ENCODE measurements around the gene B3GNT3. TPM values are rescaled to one million over a fixed set of nuclear protein-coding genes. Genes with fewer than 3 reads are reported as not detected.

Gene B3GNT3, protein sequence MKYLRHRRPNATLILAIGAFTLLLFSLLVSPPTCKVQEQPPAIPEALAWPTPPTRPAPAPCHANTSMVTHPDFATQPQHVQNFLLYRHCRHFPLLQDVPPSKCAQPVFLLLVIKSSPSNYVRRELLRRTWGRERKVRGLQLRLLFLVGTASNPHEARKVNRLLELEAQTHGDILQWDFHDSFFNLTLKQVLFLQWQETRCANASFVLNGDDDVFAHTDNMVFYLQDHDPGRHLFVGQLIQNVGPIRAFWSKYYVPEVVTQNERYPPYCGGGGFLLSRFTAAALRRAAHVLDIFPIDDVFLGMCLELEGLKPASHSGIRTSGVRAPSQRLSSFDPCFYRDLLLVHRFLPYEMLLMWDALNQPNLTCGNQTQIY
- not detected in 2 replicates for total RNA-seq (2014; rRNA removed)
- polyA plus RNA-seq (2012) = not detected

DNA sequence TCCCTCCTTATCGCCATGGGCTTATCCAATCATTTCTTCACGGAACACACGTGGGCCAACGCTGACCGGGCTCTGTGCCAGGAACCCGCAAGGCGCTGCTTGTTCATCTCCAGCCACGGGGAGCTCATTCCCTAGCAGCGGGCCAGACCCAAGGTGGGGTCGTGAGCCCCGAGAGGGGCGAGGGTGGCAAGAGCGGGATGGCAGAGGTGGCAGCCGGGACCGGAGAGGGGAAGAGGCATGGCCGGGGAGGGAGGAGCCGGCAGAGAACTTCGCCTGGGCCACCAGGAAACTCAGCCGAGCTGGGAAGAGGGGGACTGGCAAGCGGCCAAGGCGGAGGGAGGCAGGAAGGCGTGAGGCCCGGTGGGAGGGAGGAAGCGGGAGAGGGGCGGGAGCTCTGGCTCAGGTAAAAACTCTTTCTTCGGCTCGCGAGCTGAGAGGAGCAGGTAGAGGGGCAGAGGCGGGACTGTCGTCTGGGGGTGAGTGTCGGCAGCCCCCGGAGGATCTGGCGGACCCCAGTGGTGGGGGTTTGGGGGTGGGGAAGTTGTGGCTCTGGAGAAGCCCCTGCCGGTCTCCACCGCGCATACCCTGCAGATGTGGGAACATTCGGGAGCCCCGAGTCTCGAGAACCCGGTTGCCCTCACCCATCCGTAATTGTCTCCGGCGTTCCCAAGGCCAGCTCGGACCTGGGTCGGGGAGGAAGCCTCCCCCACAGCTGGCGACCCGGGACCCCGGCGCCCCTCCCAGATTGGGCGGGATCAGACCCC, at the start of gene B3GNT3:
B3GNT3 (plus strand) TSS at position 408 of the 764 bp plus-strand sequence. CDS start 12,670 bp downstream, outside the sequence.
- no peak for DNase-seq (ENCODE audit: low read depth)

DNA sequence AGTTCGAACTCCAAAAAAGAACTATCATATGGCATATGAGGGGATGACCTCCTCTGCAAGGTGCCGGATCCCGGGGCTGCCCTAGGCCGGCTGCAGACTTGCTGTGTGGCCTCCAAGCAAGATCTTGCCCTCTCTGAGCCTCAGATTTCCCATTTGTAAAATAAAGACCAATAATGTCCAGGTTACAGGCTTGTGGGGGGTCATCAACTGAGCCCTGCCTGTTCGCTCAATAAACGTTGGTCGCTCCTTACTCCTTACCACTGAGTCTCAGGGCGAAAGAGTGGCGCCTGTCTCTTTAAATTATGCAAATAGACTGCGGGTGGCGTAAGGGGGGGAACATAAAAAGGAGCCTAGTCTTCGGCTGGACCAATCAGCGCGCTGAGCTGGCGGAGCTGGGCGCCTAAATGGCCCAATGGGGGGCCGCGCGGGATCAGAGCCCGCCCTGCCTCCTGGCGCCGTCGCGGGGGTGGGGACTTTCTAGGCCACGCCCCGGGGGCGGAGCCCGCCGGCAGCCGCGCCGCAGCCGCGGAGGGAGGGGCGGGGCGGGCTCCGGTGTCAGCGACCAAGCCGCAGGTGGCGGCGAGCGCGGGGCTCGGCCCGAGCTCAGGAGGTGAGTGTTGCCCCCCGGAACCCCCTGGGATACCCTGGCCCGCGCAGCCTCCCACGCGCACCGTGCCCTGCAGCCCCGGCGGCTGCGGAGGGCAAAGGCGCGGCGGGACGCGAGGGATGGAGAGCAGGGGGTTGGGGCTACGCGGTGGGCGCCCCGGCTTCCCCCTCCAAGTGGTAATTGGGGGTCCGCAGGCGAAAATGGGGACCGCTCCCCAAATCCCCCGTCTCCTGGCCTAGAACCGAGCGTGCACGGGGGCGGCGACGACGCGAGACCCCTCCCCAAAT, 47.5 kb upstream of the B3GNT3 start:
- DNase-seq (ENCODE audit: low read depth) = peak; percentile 70

DNA sequence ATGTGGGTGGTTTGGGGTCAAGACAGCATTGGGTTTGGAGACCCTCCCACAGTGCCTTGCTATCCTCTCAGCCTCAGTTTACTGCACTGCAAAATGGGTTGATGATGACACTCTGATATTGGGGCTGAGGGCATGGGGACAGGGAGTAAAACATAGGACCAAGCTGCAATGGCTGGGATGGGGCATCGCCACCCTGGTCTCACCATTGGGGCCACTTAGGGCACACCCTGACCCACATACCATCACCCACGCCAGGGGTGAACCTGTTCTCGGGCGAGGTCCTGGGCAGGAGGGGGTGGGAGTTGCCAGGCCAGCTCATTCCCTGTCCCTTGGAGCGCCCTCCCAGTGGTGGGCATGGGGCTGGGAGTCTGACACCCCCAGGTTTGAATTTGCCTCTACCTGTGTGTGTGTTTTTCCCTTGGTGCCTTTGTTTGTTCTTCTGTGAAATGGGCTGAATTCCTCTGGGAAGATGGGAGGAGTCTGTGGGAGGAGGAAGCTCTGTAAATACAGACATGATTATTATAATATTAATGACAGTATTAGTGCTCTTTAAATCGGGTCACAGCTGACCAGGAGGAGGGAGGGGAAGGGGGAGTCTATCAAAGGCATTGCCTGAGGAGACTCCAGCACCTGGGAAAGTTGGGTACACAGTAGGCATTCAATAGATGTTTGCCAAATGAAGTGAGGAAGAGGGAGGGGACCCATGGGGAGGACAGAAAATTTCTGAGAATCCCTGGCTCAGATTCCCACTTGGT, 45.9 kb upstream of the B3GNT3 start:
- DNase-seq (ENCODE audit: low read depth) = no peak

DNA sequence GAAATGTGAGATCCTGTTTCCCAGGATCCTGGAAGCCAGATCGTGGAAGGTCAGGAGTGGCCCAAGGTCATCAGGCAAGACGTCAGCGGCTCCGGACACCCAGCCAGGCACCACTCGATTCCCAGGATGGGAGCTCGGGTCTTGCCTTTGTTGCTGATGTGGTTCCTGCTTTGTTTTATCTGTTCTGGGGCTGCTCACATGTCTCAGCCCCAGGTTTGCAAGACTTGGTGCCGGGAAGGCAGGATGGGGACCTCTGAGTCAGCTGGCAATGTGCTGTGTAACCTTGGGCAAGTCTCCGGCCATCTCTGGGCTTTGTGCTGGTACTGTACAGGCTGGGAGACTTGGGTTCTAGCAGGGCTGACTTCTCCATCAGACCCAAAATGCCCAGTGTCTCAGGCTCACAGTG, 45.0 kb upstream of the B3GNT3 start:
- no peak for DNase-seq (ENCODE audit: low read depth)

DNA sequence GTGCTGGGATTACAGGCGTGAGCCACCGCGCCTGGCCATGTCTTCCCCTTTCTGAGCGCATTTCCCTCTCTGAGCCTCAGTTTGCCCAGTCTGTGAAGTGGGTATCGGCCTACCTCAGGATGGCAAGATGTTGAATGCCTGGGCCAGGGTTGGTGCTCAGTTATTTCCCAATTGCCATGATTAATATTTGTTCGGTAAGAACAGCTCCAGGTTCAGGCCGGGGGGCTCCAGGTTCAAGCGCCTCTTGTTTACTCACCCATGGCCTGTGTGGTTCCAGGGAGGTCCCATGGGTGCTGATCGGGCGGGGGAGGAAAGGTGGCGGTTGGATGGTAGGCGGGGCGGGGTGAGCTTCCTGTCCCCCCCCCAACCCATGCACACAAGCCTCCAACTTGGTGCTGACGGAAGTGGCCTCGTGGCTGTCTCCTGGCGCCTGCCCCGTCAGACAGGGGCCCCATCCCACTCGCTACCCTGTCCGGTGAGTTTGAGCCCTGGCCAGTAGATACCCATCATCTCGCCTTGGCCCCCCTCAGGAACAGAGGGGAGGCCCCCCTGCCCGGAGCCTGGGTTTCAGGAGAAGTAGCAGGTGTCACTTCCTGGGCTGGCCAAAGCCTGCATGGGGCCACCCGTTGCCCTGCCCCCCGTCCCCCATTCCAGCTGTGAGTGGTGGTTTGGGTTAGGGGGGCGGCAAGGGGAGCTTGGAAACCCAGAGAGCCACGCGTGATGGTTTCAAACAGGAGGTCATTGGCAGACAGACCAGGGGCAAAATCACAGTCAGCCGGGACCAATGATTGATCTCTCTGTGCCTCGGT, 43.6 kb upstream of the B3GNT3 start, which contains the start of gene FCHO1:
FCHO1 (plus strand) TSS at position 375 of the 809 bp plus-strand sequence. CDS start 3,688 bp downstream, outside the sequence.
- no peak for DNase-seq (ENCODE audit: low read depth)

DNA sequence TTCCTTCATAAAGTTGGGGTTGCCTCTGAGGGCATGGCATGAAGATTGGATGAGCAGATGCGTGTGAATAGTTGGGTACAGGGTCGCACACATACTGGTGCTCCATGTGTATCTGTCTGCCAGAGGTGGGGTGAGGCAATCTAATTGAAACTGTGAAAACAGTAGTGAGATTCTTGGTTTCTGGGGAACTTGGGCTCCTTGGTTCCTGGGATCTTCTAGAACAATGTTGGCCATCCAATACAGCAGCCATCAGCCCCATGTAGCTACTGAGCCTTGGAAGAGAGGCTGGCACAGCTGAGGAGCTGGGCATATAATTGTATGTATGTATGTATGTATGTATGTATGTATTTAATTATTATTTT, 43.0 kb upstream of the B3GNT3 start:
- no peak for DNase-seq (ENCODE audit: low read depth)

DNA sequence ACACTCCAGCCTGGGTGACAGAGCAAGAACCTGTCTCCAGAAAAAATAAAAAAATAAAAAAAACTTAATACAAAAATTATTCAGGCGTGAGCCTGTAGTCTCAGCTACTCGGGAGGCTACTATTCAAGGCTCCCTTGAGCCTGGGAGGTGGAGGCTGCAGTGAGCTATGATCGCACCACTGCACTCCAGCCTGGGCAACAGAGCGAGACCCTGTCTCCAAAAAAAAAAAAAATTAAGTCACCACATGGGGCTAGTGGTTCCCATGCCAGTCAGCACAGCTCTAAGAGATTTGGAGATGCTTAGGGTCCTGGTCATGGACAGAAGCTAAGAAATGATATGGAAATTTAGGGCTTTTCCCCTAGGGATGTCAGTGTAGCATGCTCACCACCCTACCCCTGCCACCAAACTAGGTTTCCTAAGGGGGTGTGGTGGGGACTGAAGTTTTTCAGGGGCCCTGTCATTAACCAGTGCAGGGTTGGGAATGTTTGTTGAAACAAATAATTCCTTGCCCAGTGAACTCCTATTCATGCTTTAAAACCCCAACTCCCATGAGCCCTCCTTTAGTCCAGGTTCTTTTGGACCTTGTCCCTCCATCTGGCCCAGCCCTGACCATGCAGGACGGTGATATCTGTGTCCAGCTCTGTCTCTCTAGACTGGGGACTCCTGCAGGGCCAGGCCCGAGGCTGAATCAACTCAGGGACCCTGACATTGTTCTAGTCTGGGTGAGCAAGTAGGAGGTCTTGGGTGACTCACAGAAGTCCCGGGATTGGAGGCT, 41.9 kb upstream of the B3GNT3 start:
- no peak for DNase-seq (ENCODE audit: low read depth)

DNA sequence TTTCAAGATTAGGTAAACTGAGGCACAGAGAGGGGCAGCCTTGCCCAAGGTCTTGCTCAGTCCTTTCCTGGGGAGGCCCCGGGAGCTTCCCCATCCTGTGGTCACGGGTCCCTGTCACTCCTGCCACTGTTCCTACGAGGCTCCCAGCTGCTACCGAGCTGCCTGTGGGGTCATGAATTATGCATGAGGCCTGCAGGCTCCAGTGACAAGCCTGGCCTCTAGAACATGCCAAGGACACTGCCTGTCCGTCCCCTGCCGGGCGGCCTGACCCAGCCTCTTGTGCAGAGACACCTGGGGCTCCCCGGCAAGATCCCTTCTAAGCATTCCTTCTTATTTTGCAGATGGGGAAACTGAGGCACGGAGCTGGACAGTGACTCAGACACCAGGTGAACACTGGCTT, 41.0 kb upstream of the B3GNT3 start:
- no peak for DNase-seq (ENCODE audit: low read depth)

DNA sequence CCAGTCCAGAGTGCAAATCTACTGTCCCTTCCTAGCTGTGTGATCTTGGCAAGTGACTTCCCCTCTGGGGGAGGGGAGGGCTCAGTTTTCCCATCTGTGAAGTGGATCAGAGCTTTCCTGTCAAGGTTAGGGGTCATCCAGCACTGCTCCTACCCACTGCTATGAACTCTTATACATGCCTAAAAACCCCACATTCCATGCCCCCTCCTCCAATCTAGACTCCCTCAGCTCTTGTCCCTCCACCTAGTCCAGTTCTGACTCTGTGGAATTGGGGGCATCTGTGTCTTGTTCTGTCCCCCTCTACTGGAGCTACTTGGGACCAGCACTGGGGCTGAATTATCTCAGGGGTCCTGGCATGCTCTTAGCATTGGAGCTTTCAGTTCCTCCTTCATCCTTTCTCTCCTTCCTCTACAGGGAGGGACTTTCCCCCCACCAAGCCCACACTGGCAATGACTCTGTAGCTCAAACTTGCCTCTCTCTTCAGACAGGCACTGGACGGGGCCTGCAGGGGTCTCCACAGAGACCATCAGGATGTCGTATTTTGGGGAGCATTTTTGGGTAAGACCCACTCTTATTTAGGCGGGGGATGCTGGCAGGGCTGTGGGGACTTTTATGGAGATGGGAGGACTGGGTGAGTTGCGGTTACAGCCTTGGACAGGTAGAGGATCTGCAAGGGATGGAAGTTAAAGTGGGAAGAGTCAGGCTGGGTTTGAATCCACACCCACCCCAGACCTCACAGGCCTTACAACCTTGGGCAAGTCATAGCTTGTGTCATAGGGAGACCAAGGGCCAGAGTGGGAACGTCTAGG, 40.1 kb upstream of the B3GNT3 start:
- DNase-seq (ENCODE audit: low read depth) = no peak

DNA sequence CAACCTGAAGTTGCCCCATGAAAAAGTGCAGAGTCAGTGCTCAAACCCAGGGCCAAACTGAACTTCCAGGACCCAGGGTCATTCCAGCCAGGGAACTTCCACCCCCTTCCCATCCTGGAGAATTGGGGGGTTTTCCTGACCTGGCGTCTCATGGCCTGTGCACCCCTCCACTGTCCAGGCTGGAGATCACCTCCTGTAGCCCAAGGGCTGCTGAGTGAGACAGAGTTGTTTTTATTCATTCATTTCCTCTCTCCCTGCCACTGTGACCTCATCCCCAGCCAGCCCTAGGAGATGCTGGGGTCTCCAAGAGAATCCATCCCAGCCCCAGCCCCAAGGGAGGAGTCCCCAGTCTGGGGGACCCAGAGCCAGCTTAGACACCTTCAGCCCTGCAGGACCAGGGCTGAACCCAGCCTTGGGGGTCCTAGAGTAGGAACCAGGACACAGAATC, 39.5 kb upstream of the B3GNT3 start:
- DNase-seq (ENCODE audit: low read depth) = no peak

DNA sequence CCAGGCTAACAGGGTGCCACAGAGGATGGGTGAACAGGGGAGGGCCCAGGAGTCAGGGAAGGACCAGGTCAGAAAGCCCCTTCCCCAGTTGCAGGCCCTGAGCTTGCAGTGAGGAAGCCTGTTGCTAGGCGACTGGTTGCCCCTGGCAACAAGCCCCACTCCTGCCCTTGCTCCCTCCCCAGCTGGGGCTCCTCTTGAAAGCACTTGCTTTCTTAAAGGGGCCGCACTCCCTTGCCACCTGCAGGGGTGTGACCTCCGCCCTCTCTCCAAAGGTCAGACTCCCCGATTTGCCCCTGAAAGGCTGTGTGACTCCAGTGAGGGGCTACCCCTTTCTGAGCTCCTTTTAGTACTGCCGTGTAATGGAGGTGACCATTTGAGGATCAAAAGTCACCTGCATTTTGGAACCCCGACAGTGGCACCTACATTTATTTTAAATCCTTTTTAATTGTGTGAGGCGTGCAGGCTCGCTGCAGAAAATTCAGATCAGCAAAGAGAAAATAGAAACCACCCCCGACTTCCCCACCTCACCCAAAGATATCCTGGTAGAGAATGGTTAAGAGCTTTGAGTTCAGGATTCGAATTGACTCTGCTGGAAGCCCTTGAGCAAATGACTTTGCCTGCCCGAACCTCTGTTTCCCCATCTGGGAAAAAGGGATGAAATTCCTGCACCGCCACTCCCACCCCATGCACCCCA, 38.8 kb upstream of the B3GNT3 start:
- peak; percentile 17 for DNase-seq (ENCODE audit: low read depth)

DNA sequence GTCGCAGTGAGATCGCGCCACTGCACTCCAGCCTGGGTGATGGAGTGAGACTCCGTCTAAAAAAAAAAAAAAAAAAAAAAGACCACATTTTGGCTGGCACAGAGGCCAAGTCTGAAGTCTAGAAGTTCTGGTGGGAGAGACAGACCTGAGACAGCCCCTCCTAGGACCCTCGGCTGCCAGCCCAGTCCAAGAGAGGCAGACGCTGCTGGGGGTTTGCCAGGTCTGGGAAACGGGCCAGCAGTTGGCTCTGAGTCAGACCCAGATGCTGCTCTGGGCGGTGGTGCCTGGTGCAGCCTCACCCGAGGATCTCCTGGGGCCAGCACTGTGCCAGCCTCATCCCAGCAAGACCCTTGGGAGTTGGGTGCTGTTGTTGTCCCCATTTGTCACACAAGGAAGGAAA, 37.8 kb upstream of the B3GNT3 start:
- peak; percentile 33 for DNase-seq (ENCODE audit: low read depth)

DNA sequence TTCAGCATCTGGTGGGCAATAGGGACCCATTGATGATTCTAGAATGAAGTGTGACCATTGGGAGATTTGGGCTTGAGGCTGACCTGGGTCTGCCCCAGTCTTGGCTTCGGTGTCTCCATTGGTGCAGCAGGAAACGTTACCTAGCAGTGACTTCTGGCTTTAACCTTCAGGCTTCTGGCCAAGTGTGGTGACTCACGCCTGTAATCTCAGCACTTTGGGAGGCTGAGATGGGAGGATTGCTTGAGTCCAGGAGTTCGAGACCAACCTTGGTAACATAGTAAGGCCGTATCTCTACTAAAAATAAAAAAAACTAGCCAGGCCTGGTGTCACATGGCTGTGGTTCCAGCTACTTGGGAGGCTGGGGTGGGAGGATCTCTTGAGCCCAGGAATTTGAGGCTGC, 36.4 kb upstream of the B3GNT3 start:
- no peak for DNase-seq (ENCODE audit: low read depth)

DNA sequence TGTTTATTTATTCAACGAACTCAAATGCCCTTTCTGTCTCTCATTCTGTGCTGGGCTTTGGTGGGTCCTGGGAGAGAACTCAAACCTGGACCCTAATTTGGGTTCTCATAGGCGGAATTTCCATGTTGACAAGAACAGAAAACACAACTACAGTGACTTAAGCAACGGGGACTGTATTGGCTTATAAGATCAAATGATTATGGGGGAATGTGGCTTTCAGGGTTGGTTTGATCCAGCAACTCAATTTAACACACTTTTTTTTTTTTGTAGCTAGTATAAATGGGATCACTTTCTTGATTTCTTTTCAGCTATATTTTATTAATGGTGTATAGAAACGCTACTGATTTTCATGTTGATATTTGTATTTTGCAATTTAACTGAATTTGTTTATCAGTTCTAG, 33.8 kb upstream of the B3GNT3 start:
- no peak for DNase-seq (ENCODE audit: low read depth)

DNA sequence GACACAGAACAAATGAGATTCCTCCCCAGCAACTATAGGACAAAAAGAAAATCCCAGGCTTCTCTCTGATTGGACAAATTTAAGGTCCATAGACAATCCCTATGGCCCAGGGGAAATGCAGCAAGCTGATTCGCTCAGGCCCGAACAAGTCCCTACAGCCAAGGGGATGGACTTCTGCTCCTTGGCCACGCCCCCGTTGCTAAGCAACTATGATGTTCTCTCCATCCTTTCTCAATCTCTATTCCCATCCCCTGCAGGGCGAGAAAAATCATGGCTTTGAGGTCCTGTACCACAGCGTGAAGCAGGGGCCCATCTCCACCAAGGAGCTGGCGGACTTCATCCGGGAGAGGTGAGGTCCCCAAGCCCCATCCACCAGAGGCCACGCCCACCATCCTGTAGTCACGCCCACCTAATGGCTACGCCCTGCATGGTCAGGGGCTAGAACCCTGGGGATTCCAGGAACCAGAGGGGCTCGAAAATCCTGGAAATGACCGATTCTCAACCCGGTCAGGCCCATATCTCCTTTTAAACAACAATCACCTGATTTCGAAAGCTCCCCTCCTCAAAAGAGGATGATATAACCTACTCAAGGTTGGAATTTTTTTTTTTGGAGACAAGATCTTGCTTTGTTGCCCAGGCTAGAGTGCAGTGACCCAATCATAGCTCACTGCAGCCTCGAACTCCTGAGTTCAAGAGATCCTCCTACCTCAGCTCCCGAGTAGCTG, 32.3 kb upstream of the B3GNT3 start:
- peak; percentile 56 for DNase-seq (ENCODE audit: low read depth)

DNA sequence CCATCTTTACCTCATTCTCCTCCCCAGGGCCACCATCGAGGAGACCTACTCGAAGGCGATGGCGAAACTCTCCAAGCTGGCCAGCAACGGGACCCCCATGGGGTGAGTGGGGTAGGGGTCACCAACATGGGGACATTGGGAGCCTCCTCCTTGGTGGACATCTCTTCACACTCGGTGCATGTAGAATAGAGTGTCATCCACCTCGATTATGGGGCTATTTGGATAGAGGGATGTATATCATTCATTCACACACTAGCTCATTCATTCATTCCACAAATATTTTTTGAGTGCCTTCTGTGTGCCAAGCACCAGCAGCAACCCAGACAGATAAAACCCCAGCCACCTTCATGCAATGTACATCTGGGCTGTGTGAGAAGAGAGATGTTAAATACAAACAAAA, 30.6 kb upstream of the B3GNT3 start:
- no peak for DNase-seq (ENCODE audit: low read depth)

DNA sequence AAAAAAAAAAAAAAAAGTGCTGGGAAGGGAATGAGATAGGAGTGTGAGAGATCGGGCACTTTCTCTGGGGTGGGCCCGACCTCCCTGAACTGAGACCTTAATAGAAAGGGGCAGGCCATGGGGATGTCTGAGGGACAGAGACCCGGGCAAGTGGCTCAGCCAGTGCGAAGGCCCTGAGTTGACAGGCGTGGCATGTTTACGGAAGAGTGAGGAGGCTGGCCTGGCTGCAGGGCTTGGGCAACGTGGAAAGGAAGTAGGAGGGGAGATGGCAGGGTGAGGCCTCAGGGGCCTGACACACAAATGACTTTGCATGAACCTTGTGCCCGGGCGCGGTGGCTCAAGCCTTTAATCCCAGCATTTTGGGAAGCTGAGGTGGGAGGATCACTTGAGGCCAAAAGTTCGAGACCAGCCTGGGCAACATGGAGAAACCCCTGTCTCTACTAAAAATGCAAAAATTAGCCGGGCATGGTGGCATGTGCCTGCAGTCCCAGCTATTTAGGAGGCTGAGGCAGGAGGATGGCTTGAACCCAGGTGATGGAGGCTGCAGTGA, 29.8 kb upstream of the B3GNT3 start:
- DNase-seq (ENCODE audit: low read depth) = no peak

Data from LHCN-M2 (cell line).